H54 (cell line): ENCODE data around the gene ZFAND3.

Experiments used
- DNase-seq: peaks from one replicate; pipeline ENCODE4 v3.0.0; 2011; ENCODE audit warnings: low spot score, mixed read lengths; ENCODE audit not compliant: insufficient read length
- FAIRE-seq: peaks from 3 replicates; lab custom pipeline; 2011; peaks lifted over from hg19 to GRCh38; lab: Jason Lieb, UNC
- POLR2A ChIP-seq: IDR thresholded peaks from 2 replicates; pipeline ENCODE4 v1.6.1; 2011; ENCODE audit warnings: low read depth, mild to moderate bottlenecking, low read length

Gene ZFAND3

GRCh38 chr6:37787216-37787615, 32.3 kb upstream of the ZFAND3 start:
- DNase-seq = no peak
- FAIRE-seq = no peak

DNA sequence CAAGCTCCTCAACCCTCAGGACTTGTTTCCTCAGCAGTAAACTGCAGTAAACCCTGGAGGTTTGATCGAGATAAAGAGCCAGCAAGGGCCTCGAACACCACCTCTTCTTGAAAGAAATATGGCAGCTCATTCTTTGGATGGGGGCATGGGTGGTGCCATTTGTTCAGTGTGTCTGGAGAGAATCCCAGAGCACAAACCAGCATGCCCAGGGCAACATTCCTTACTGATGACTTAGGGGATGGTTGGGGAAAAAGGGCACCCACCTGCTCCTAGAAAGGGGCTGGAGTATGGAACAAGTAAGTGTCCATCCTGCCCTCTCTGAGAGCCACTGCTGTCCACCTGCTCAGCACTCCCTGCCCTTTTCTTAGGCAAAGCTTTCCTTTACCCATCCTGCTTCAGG, 31.3 kb upstream of the ZFAND3 start:
- peak; percentile 63 for DNase-seq
- no peak for FAIRE-seq
- TF ChIP-seq POLR2A = no peak

More at GRCh38 chr6:37787216-37787615, 32.3 kb upstream of the ZFAND3 start:
- no peak for TF ChIP-seq POLR2A

DNA sequence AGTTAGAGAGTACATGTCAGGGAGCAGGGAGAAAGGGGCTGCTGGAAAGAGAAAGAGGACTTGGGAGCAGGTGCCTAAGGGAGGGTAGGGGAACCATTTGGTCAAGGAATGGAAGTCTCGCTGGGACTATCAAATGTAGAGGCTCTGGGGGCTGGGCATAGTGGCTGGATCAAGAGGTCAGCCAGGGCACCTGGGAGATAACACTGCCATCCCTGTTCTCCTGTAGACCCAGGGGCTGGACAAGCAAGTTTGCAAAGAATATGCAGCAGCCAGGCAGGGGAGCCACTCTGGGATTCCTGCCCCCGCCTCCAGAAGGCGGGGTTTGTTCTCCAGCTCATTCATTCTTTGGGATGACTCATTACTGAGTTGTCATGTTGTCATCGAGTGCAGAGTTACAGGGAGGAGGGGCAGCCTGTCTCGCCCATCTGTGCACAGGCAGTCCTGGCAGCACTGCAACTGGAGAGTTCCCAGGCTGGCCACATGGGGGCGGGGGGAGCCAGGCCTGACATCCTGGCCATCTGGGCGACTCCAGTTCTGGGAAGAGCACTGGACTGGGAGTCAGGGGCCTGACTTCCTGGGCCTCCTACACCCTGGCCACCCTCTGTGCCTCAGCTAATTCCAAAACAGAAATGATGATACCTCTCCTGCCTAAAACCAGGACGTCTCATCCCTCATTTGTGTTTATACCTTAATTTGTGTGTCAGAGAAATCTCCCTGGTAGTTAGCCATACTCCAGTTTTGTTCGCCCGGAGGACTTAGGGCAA, 28.2 kb upstream of the ZFAND3 start:
- FAIRE-seq = peak; percentile 91
- no peak for TF ChIP-seq POLR2A
- peak; percentile 94 for DNase-seq

GRCh38 chr6:37792457-37793033, 27.0 kb upstream of the ZFAND3 start:
- DNase-seq (no peak), FAIRE-seq (no peak)
- TF ChIP-seq POLR2A = no peak

- TF ChIP-seq POLR2A = no peak
- DNase-seq = no peak
- no peak for FAIRE-seq
These were observed 26.5 kb upstream of the ZFAND3 start for GRCh38 chr6:37793067-37793466.

- DNase-seq (no peak), FAIRE-seq (no peak)
- no peak for TF ChIP-seq POLR2A
These were observed 24.7 kb upstream of the ZFAND3 start for GRCh38 chr6:37794825-37795224.

DNA sequence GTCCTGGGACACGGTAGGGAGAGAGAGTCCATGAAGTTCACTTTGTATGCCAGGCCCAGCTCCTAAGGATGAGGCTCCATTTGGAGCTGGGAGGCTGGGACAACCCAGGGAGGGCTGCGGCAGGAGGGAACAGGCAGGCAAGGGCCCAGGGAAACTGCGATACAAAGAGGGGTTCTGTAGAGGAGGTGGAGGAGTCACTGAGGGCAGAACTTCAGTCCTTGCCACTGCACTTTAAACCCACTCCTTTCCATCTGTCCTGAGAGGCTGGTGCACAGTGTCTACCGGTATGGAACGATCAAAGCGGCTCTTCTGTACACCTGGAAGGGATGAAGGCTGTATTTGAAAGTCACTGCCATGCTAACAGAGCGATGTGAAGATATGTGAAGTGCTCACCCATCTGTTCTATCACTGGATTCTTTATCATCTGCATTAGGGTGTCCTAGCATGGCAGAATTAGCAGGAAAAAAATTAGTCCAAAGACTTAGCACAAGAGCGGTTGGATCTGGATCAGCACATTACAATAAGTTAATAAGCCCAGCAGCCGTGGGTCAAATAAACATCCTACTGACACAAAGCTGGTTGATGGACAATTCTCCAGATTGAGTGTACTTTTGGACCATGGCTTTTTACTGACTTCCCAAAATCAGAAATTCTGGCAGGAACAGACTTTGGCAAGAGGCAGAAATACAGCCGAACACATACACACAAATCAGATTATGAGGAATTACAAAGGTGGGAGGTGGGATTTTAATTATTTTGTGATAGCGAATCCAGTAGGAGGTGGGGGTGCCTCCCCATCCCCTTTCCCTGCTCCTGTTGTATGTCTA, 20.9 kb upstream of the ZFAND3 start:
- FAIRE-seq (no peak), DNase-seq (no peak)
- no peak for TF ChIP-seq POLR2A

DNA sequence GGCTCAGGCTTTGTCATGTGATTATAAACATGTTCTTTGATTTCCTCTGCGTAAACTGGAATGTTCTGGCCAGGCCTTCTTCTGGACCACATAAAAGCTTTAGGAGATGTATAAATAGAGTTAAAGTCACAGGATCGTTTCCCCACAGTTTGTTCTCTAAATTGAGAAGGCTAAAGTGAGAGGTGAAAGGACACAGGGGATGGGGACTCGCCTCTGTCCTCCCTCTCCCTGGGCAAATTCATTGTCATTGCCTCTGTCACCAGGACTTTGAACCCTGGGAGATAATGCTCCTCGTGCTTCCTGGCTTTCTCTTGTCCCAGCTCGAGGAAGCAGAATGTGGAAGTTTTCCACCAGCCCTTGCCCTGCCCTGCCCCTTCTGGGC, 20.3 kb upstream of the ZFAND3 start:
- FAIRE-seq = no peak
- DNase-seq = no peak
- no peak for TF ChIP-seq POLR2A

GRCh38 chr6:37800703-37801604, 18.6 kb upstream of the ZFAND3 start:
- no peak for TF ChIP-seq POLR2A
- FAIRE-seq (no peak), DNase-seq (no peak)

GRCh38 chr6:37801605-37801940, 18.0 kb upstream of the ZFAND3 start:
- DNase-seq (no peak), FAIRE-seq (no peak)

GRCh38 chr6:37802810-37803209, 16.7 kb upstream of the ZFAND3 start:
- no peak for TF ChIP-seq POLR2A
- no peak for FAIRE-seq
- no peak for DNase-seq

More at GRCh38 chr6:37801605-37801940, 18.0 kb upstream of the ZFAND3 start:
- no peak for TF ChIP-seq POLR2A

DNA sequence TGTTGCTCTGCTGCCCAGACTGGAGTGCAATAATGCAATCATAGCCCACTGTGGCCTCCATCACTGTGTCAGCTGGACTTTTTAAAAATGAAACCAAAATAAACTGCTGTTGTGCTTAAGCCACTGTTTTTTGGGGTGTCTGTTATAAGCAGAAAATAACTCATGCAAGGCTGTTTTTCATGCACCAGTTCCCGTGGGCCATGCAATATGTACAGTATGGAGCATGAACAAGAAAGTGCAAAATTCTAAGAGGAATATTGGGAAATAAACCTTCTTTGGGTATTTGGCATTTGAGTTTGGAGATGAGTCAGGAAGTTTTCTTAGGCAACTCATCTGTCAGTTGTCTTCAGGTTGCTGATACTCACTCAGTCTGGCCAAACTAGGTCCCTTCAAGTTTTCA, 14.9 kb upstream of the ZFAND3 start:
- FAIRE-seq = no peak

DNA sequence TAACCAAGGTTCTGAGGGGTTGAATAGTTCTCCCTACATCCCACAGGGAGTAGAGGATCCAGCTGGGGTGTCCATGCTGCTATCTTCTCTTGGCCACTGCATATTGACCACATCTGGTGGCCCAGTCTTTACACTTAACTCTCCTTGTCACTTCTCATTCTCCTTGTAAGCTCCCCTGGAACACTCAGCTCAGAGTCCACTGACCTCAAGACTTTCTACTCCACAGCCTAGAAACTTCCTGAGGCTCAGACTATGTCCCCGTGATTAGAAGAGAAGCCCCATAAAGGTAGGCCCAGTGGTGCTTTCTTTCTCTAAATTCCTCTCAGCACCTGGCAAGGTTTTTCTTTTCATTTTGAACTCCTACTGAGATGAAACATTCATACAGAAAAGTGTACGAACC, 13.3 kb upstream of the ZFAND3 start:
- FAIRE-seq (no peak), DNase-seq (no peak)
- TF ChIP-seq POLR2A = no peak

More for the DNA sequence above, 14.9 kb upstream of the ZFAND3 start:
- DNase-seq = no peak
- no peak for TF ChIP-seq POLR2A
